Metanephros (tissue), 1 donor: Measurements from ENCODE around the gene FYB1. TPM values are rescaled to one million over a fixed set of nuclear protein-coding genes. Genes with fewer than 3 reads are reported as not detected.

Experiments
- total RNA-seq: library from RNA; depleted of rRNA; stranded (reverse); fragments of >200 nt; gene quantifications from one replicate; pipeline ENCODE4 v1.2.3, GENCODE V29; 2014

FYB1 gene, protein sequence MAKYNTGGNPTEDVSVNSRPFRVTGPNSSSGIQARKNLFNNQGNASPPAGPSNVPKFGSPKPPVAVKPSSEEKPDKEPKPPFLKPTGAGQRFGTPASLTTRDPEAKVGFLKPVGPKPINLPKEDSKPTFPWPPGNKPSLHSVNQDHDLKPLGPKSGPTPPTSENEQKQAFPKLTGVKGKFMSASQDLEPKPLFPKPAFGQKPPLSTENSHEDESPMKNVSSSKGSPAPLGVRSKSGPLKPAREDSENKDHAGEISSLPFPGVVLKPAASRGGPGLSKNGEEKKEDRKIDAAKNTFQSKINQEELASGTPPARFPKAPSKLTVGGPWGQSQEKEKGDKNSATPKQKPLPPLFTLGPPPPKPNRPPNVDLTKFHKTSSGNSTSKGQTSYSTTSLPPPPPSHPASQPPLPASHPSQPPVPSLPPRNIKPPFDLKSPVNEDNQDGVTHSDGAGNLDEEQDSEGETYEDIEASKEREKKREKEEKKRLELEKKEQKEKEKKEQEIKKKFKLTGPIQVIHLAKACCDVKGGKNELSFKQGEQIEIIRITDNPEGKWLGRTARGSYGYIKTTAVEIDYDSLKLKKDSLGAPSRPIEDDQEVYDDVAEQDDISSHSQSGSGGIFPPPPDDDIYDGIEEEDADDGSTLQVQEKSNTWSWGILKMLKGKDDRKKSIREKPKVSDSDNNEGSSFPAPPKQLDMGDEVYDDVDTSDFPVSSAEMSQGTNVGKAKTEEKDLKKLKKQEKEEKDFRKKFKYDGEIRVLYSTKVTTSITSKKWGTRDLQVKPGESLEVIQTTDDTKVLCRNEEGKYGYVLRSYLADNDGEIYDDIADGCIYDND
- total RNA-seq: 5.5 TPM

DNA sequence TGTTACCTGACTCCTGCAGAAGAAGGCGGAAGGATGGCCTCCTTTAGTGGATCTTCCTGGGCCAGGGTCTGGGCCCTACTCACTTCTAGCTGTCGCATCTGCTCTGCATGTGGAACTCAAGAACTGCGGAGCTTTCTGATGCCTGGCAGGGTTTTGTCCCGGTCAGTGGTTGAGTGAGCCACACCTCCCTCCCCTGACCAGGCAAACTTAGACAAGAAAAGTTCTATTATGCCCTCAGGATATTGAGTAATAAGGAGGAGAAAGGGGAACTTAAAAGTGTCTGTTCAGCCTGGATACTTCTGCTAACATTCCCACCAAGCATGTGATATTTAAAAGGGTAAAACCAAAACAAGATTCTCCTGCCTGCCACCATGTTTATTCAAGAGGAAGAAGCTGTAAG is at the start of gene FYB1:
Gene FYB1 (minus strand): TSS at position 127 of the 400 bp plus-strand sequence. CDS start 16,603 bp downstream, outside the sequence.

DNA sequence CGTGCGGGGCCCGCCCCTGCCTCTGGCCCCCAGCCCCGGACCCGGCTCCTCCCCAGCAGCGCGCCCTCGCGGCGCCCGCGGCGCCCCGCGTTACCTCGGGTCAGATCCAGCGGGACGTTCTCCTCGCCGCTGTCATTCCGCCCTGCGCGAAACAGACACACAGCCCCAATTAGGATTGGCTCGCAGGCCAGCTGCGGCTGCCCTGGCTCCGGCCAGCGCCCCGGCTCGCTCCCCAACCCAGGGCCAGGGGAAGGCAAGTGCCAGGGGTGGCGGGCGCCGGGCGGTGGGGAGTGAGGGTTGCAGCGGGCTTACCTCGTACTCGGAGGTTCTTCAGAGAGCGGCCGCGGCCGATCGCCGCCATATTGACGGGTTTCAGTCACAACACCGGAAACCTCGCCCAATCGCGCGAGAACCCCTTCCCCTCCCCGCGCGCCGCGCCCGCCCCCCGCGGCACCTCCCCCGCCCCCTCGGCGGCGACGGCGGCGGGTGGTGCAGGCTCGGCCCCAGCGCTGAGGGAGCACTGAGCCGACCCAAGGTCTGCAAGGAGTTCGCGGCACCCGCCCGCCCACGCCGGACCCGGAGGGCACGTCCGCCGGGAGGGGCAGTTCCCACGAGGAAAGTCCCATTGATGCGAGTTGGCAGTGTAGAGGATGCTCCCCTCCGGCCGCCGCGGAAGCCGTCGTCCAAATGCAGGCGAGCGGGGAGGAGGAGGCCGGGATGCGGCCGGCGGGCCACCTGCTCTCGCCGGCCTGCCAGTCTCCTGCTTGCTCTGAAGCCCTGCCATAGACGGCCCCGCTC is 145.1 kb downstream of the FYB1 start, which contains the start of gene RICTOR:
Gene RICTOR (minus strand): TSS at position 383 of the 798 bp plus-strand sequence. CDS start 22 bp downstream, at position 361.

Other genes starting within 250 kb of the FYB1 start
- 47.9 TPM for gene RICTOR, start 145.2 kb downstream of the FYB1 start, total RNA-seq
- gene C9, start 144.9 kb upstream of the FYB1 start, total RNA-seq: not detected
- 101 TPM for gene DAB2, start 205.4 kb upstream of the FYB1 start, total RNA-seq